CD8-positive, alpha-beta memory T cell (primary cell): Measurements from ENCODE around the gene PSMB4. TPM values are rescaled to one million over a fixed set of nuclear protein-coding genes. Genes with fewer than 3 reads are reported as not detected.
"Not testable (repeated sequence)": the region's sequence is repeated elsewhere in the genome, so short reads cannot be mapped to it uniquely, and the experiment has no call there.

Source experiments
- CTCF ChIA-PET: fragments of 350-600 bp; sonication (Branson Sonifier 250); formaldehyde crosslinking; loops from one replicate; lab custom pipeline; 2021; ENCODE audit warnings: antibody characterized with exemption; lab: Charles Lee
- POLR2A ChIA-PET: fragments of 350-600 bp; sonication (Branson Sonifier 250); formaldehyde crosslinking; loops from one replicate; lab custom pipeline; 2021; ENCODE audit warnings: antibody characterized with exemption; lab: Charles Lee
- DNase-seq, 5 donors: peaks; one replicate each; pipeline versions ENCODE4 v3.0.0 to v3.0.0-alpha.2; 2020 to 2022; ENCODE audit warnings: mixed read lengths in 1 of 5
- H3K27ac ChIP-seq: one replicate; pipeline ENCODE4 v1.7.0; 2013; ENCODE audit warnings: low read depth, mild to moderate bottlenecking, low read length, moderate library complexity
- H3K27me3 ChIP-seq: 2 replicates; pipeline ENCODE4 v1.7.0; 2013; ENCODE audit warnings: low read length, mild to moderate bottlenecking; ENCODE audit not compliant: insufficient read depth, poor library complexity, severe bottlenecking
- H3K36me3 ChIP-seq: 2 replicates; pipeline ENCODE4 v1.7.0; 2013; ENCODE audit warnings: mild to moderate bottlenecking, low read length, moderate library complexity; ENCODE audit not compliant: insufficient read depth
- H3K4me1 ChIP-seq: 2 replicates; pipeline ENCODE4 v1.7.0; 2013; ENCODE audit warnings: mild to moderate bottlenecking, low read length, moderate library complexity; ENCODE audit not compliant: insufficient read depth
- H3K4me3 ChIP-seq: 2 replicates; pipeline ENCODE4 v1.7.0; 2013; ENCODE audit warnings: mild to moderate bottlenecking, low read length
- H3K9me3 ChIP-seq: 2 replicates; pipeline ENCODE4 v1.7.0; 2013; ENCODE audit warnings: mild to moderate bottlenecking, low read length
- H3K27ac Mint-ChIP-seq, 8 donors: one replicate each; pipeline ENCODE4 v1.8.0; 2020 to 2021; ENCODE audit warnings: mixed read lengths in 8 of 8, mild to moderate bottlenecking in 6 of 8, inconsistent platforms in 3 of 8, moderate library complexity in 3 of 8
- H3K27me3 Mint-ChIP-seq, 2 donors: one replicate each; pipeline ENCODE4 v1.8.0; 2020 to 2021; ENCODE audit warnings: mixed read lengths in 2 of 2, mild to moderate bottlenecking in 1 of 2, moderate library complexity in 1 of 2
- H3K36me3 Mint-ChIP-seq, 3 donors: one replicate each; pipeline ENCODE4 v1.8.0; 2020 to 2021; ENCODE audit warnings: mixed read lengths in 3 of 3, inconsistent platforms in 1 of 3, mild to moderate bottlenecking in 1 of 3
- H3K4me1 Mint-ChIP-seq, 3 donors: one replicate each; pipeline ENCODE4 v1.8.0; 2020 to 2021; ENCODE audit warnings: mixed read lengths in 3 of 3, inconsistent platforms in 1 of 3, mild to moderate bottlenecking in 1 of 3
- H3K4me3 Mint-ChIP-seq, 7 donors: one replicate each; pipeline ENCODE4 v1.8.0; 2020 to 2021; ENCODE audit warnings: mixed read lengths in 7 of 7, mild to moderate bottlenecking in 6 of 7, moderate library complexity in 4 of 7, inconsistent platforms in 2 of 7
- H3K9me3 Mint-ChIP-seq, 5 donors: one replicate each; pipeline ENCODE4 v1.8.0; 2020 to 2022; ENCODE audit warnings: mixed read lengths in 5 of 5, mild to moderate bottlenecking in 3 of 5, moderate library complexity in 2 of 5, inconsistent platforms in 1 of 5
- polyA plus RNA-seq: library from polyadenylated mRNA; unstranded; fragments of 300-500 nt; fragmentation: Illumina TruSeq; gene quantifications from one replicate; pipeline ENCODE4 v1.2.3, GENCODE V29; 2021
- total RNA-seq, 2 experiments: library from RNA; stranded (reverse); gene quantifications; one replicate each; pipeline ENCODE4 v1.2.3, GENCODE V29; 2021

The PSMB4 gene
- total and polyA plus RNA-seq, 3 experiments from 2014 or later, result 60.1 to 492 (median 479) TPM

- ChIA-PET POLR2A (interaction anchor here (0.6 kb wide), 1 partner anchor 38 kb away, joined by 4 read pairs; the partner anchor contains the start of gene PSMB4), CTCF (interaction anchor here (1.3 kb wide), 1 partner anchor 18 kb away, joined by 5 read pairs; no protein-coding TSS in a partner anchor)
- Histone ChIP-seq H3K27ac (no peak overlapping the region), H3K36me3 (peaks cover 17% of the 10 kb centered on the region), H3K4me1 (peaks cover 20% of the 10 kb centered on the region), H3K4me3 (no peak overlapping the region), H3K27me3 (no peaks in the 10 kb centered on the region), H3K9me3 (no peaks in the 10 kb centered on the region)
- Mint-ChIP-seq H3K27me3 (no peaks in the 10 kb centered on the region), H3K27ac (peak overlapping the region in 7 of 8 donors; percentile 26 to 88 (median 56)), H3K4me3 (peak overlapping the region in 6 of 7 donors; percentile 28 to 79 (median 56)), H3K36me3 (peaks cover 0 to 45% (median 10%) of the 10 kb centered on the region in 3 donors), H3K9me3 (no peaks in the 10 kb centered on the region), H3K4me1 (peaks cover 39 to 68% (median 50%) of the 10 kb centered on the region in 3 donors)
- peak in 1 of 5 donors; percentile 47 for DNase-seq
These were observed 37.6 kb downstream of the PSMB4 start for GRCh38 chr1:151436985-151437384.

GRCh38 chr1:151437396-151437795, 38.0 kb downstream of the PSMB4 start:
- ChIA-PET CTCF (interaction anchor here (1.3 kb wide), 1 partner anchor 18 kb away, joined by 5 read pairs; no protein-coding TSS in a partner anchor), POLR2A (interaction anchor here (0.6 kb wide), 1 partner anchor 38 kb away, joined by 4 read pairs; the partner anchor contains the start of gene PSMB4)
- H3K4me1 ChIP-seq, result peaks cover 20% of the 10 kb centered on the region
- not testable (repeated sequence) for H3K27me3 Mint-ChIP-seq, DNase-seq, H3K27me3 ChIP-seq, H3K4me3 ChIP-seq, H3K9me3 ChIP-seq, H3K9me3 Mint-ChIP-seq, H3K27ac ChIP-seq
- Mint-ChIP-seq H3K27ac (peak overlapping the region in 2 of 8 donors; percentile 70 to 77), H3K4me3 (peak overlapping the region in 4 of 7 donors; percentile 28 to 79 (median 59)), H3K36me3 (peaks cover 0 to 47% (median 10%) of the 10 kb centered on the region in 3 donors), H3K4me1 (peaks cover 40 to 67% (median 50%) of the 10 kb centered on the region in 3 donors)
- H3K36me3 ChIP-seq, result peaks cover 17% of the 10 kb centered on the region

GRCh38 chr1:151443846-151444782, 44.7 kb downstream of the PSMB4 start:
- Histone ChIP-seq H3K27me3 (no peaks in the 10 kb centered on the region), H3K27ac (no peak overlapping the region), H3K4me3 (no peak overlapping the region), H3K9me3 (no peaks in the 10 kb centered on the region), H3K4me1 (peaks cover 10% of the 10 kb centered on the region), H3K36me3 (peaks cover 11% of the 10 kb centered on the region)
- Mint-ChIP-seq H3K36me3 (peaks cover 0 to 37% (median 8%) of the 10 kb centered on the region in 3 donors), H3K27ac (peak overlapping the region in 4 of 8 donors; percentile 5 to 72 (median 63)), H3K4me1 (peaks cover 44 to 74% (median 59%) of the 10 kb centered on the region in 3 donors), H3K9me3 (no peaks in the 10 kb centered on the region), H3K27me3 (no peaks in the 10 kb centered on the region), H3K4me3 (no peak overlapping the region)
- DNase-seq, result peak; percentile 44 to 74 (median 58)
- ChIA-PET CTCF (interaction anchor here (0.9 to 1.3 kb wide), 4 partner anchors 13 to 290 kb away, joined by 3 to 7 read pairs (median 6); no protein-coding TSS in a partner anchor), POLR2A (interaction anchor here (1.2 kb wide), 1 partner anchor 11 kb away, joined by 3 read pairs; no protein-coding TSS in a partner anchor)

- CTCF ChIA-PET, result interaction anchor here (1.0 to 1.3 kb wide), 3 partner anchors 29 to 289 kb away, joined by 6 to 7 read pairs (median 6); no protein-coding TSS in a partner anchor
- H3K27me3 ChIP-seq, result no peaks in the 10 kb centered on the region
- H3K4me3 ChIP-seq, result no peak overlapping the region
- Mint-ChIP-seq H3K4me3 (peak overlapping the region in 1 of 7 donors; percentile 29), H3K27ac (peak overlapping the region in 3 of 8 donors; percentile 52 to 72 (median 63)), H3K9me3 (no peaks in the 10 kb centered on the region), H3K4me1 (peaks cover 42 to 70% (median 55%) of the 10 kb centered on the region in 3 donors), H3K27me3 (no peaks in the 10 kb centered on the region), H3K36me3 (peaks cover 0 to 33% (median 8%) of the 10 kb centered on the region in 3 donors)
- no peak for DNase-seq
- H3K27ac ChIP-seq, result no peak overlapping the region
- peaks cover 6% of the 10 kb centered on the region for H3K36me3 ChIP-seq
- POLR2A ChIA-PET, result interaction anchor here (1.2 kb wide), 1 partner anchor 10 kb away, joined by 3 read pairs; no protein-coding TSS in a partner anchor
- H3K4me1 ChIP-seq, result peaks cover 10% of the 10 kb centered on the region
- no peaks in the 10 kb centered on the region for H3K9me3 ChIP-seq
These were observed 45.4 kb downstream of the PSMB4 start for GRCh38 chr1:151444783-151445177.

- no peaks in the 10 kb centered on the region for H3K9me3 ChIP-seq
- Mint-ChIP-seq H3K9me3 (no peaks in the 10 kb centered on the region), H3K4me1 (peaks cover 33 to 59% (median 48%) of the 10 kb centered on the region in 3 donors), H3K27ac (peak overlapping the region in 4 of 8 donors; percentile 9 to 70 (median 58)), H3K36me3 (peaks cover 0 to 17% (median 0%) of the 10 kb centered on the region in 3 donors), H3K27me3 (no peaks in the 10 kb centered on the region), H3K4me3 (no peak overlapping the region)
- ChIA-PET CTCF (interaction anchor here (1.0 kb wide), 1 partner anchor 10 kb away, joined by 3 read pairs; no protein-coding TSS in a partner anchor), POLR2A (no interaction called here)
- H3K27ac ChIP-seq, result no peak overlapping the region
- no peak for DNase-seq
- H3K4me3 ChIP-seq, result no peak overlapping the region
- peaks cover 5% of the 10 kb centered on the region for H3K4me1 ChIP-seq
- H3K27me3 ChIP-seq, result no peaks in the 10 kb centered on the region
- H3K36me3 ChIP-seq, result no peaks in the 10 kb centered on the region
These were observed 48.3 kb downstream of the PSMB4 start for GRCh38 chr1:151447696-151448095.

Other genes starting within 250 kb of the PSMB4 start
- gene TNFAIP8L2, start 242.9 kb upstream of the PSMB4 start, total RNA-seq, result 10 to 100 TPM; 24.6 to 25.5 TPM
- gene TNFAIP8L2, start 242.9 kb upstream of the PSMB4 start, polyA plus RNA-seq, result 22.6 TPM
- gene LYSMD1, start 233.7 kb upstream of the PSMB4 start, total RNA-seq, result 1 to 10 TPM; 4.6 to 5.5 TPM
- 0.54 TPM for gene LYSMD1, start 233.7 kb upstream of the PSMB4 start, polyA plus RNA-seq
- 10 to 100 TPM; 86.3 to 90.9 TPM for gene SCNM1, start 233.4 kb upstream of the PSMB4 start, total RNA-seq
- gene SCNM1, start 233.4 kb upstream of the PSMB4 start, polyA plus RNA-seq, result 58.4 TPM
- 1 to 10 TPM; 2.4 to 3.7 TPM for gene TMOD4, start 223.6 kb upstream of the PSMB4 start, total RNA-seq
- 1.0 TPM for gene TMOD4, start 223.6 kb upstream of the PSMB4 start, polyA plus RNA-seq
- 10 to 100 TPM; 84.4 to 85.4 TPM for gene VPS72, start 209.4 kb upstream of the PSMB4 start, total RNA-seq
- gene VPS72, start 209.4 kb upstream of the PSMB4 start, polyA plus RNA-seq, result 68.3 TPM
- gene PIP5K1A, start 201.0 kb upstream of the PSMB4 start, total RNA-seq, result 10 to 100 TPM; 76.7 to 77.0 TPM
- 13.0 TPM for gene PIP5K1A, start 201.0 kb upstream of the PSMB4 start, polyA plus RNA-seq
- gene PSMD4, start 144.8 kb upstream of the PSMB4 start, total RNA-seq, result 100 to 1,000 TPM; 250 to 256 TPM
- gene PSMD4, start 144.8 kb upstream of the PSMB4 start, polyA plus RNA-seq, result 239 TPM
- gene ZNF687, start 117.3 kb upstream of the PSMB4 start, total RNA-seq, result 10 to 100 TPM; 23.8 to 26.5 TPM
- gene ZNF687, start 117.3 kb upstream of the PSMB4 start, polyA plus RNA-seq, result 1.6 TPM
- gene PI4KB, start 72.2 kb upstream of the PSMB4 start, total RNA-seq, result 10 to 100 TPM; 59.9 to 65.5 TPM
- gene PI4KB, start 72.2 kb upstream of the PSMB4 start, polyA plus RNA-seq, result 67.5 TPM
- 10 to 100 TPM; 77.2 to 77.4 TPM for gene RFX5, start 52.3 kb upstream of the PSMB4 start, total RNA-seq
- gene RFX5, start 52.3 kb upstream of the PSMB4 start, polyA plus RNA-seq, result 38.0 TPM
- gene SELENBP1, start 26.9 kb upstream of the PSMB4 start, total RNA-seq, result not detected
- not detected for gene SELENBP1, start 26.9 kb upstream of the PSMB4 start, polyA plus RNA-seq
- 10 to 100 TPM; 60.1 to 65.3 TPM for gene POGZ, start 59.9 kb downstream of the PSMB4 start, total RNA-seq
- 11.3 TPM for gene POGZ, start 59.9 kb downstream of the PSMB4 start, polyA plus RNA-seq
- gene CGN, start 111.8 kb downstream of the PSMB4 start, total RNA-seq, result 1 to 10 TPM; 1.1 to 1.6 TPM
- gene CGN, start 111.8 kb downstream of the PSMB4 start, polyA plus RNA-seq, result 0.36 TPM
- 1 to 10 TPM; 2.0 to 2.3 TPM for gene TUFT1, start 140.7 kb downstream of the PSMB4 start, total RNA-seq
- gene TUFT1, start 140.7 kb downstream of the PSMB4 start, polyA plus RNA-seq, result 1.8 TPM
- gene SNX27, start 212.5 kb downstream of the PSMB4 start, total RNA-seq, result 10 to 100 TPM; 30.1 to 32.1 TPM
- 13.7 TPM for gene SNX27, start 212.5 kb downstream of the PSMB4 start, polyA plus RNA-seq